T-helper 2 cell treated with Interferon-gamma antibody and Interleukin-4, amounts not matched to agents 100 ng/mL and 5 ng/mL, for 36 hours (primary cell): Measurements from ENCODE around the gene SEPTIN10. TPM values are rescaled to one million over a fixed set of nuclear protein-coding genes. Genes with fewer than 3 reads are reported as not detected.
"Not testable (repeated sequence)": the region's sequence is repeated elsewhere in the genome, so short reads cannot be mapped to it uniquely, and the experiment has no call there.

ENCODE experiments used
- intact Hi-C: fragments of 100-400 bp; cut with micrococcal nuclease; formaldehyde crosslinking; loops from one replicate; pipeline ENCODE4 v1.15.1; 2023
- total RNA-seq: library from RNA; stranded (reverse); gene quantifications from 2 replicates; pipeline ENCODE4 v1.2.3, GENCODE V29; 2022

Gene SEPTIN10
- total RNA-seq, 1 donor from 2014 or later = 0.77 TPM

DNA sequence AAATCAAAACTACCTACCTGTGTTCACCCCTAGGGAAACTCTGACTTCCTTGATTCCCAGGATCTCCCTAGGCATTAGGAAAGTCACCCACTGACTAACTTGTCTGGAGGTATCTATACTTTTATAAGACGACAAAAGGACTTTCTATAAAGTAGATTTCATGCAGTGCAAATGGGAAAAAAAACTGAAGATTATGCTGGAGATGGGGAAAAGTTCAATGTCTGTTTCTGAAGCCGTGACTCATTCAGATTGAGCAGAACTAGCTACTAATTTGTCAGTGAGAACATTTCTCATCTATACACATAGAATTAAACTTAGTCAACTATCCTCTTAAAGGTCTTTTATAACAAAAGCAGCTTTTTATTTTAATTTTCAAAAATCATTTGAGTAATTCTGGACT, 6.0 kb downstream of the SEPTIN10 start:
- intact Hi-C loops = no loop called here

DNA sequence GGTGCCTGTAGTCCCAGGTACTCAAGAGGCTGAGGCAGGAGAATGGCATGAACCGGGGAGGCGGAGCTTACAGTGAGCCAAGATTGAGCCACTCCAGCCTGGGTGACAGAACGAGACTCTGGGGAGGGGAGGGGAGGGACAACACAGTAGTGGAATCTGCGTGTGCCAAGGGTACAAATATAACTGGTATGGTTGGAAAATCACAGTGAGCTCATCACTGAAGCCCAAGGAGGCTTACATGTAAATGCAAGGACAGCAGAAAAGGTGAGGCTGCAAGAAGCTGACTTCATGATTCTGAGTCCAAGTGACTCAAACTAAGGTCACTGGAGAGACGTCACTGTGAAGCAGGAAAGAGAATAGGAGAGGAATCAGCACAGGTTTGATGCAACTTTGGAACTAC, 9.2 kb downstream of the SEPTIN10 start:
- intact Hi-C loops = no loop called here

DNA sequence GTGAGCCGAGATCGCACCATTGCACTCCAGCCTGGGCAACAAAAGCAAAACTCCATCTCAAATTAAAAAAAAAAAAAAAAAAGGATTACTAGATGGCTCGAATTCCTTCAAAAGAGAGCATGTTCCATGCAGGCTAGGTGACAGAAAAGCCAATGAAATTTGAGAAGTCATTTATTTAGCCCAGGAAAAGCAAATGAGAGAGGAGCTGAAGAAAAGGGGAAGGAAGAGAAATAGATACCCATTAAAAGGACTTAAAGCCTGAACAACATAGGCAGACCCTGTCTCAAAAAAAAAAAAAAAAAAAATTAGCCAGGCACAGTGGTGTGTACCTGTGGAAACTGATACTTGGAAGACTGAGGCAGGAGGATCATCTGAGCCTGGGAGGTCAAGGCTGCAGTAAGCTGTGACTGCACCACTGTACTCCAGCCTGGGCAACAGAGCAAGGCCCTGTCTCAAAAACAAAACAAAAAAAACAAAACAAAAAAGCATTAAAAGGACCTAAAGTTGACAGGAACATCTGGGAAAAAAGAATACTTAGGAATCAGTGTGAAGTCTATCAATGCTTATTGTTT, 11.1 kb downstream of the SEPTIN10 start:
- intact Hi-C loops = no loop called here

DNA sequence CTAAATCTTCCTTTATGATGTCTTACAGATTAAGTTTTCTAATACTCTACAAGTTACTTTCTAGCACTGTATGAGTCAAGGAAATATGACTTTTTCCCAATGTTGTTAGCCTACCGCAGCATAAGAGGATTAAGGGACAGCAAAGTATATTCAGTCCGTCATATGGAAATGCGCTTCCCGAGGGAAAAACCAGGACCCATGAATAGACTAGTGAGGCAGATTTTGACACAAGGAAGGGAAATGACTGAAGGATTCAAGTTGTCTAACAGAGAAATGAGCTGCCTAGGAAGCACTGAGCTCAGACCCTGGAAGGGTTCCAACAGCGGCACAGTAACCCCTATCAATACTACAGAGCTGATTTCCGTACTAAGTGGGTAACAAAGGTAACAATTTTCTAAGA, 12.0 kb downstream of the SEPTIN10 start:
- intact Hi-C loops = no loop called here

DNA sequence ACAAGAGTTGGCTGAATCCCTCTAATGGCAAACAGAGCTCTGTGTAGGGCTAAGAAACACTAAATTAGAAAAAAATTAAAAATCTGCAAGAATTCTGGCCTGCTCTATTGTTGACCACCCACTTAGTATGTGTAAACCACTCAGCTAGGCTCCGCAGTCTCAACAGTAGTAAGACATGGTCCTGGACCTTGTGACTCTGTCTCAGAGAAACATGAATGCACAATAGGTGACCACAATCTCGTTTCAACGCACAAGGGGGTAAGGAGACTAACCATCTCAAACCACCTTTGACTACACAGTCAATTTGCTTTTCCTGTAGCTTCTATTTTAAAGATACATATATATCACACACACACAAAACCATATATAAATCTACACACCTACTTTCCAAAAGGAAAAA, 16.5 kb downstream of the SEPTIN10 start:
- intact Hi-C loops = no loop called here

DNA sequence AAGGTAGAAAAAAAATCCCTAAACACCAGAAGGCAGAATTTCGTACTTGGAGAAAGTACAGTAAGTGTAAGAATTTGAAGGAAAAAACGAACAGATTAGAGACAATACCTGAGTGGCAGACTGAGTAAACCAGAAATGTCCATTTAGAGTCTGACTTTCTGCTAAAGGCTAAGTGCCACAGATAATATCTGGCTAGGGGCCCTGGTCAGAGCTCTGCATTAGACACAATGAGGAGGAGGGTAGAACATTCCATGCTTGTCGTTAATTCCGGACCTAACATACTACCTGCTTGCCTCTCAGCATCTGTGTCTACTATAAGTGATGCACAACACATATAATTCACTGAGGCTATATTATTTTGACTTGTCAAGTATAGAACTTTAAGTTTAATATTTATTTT, 18.1 kb downstream of the SEPTIN10 start:
- intact Hi-C loops = no loop called here

DNA sequence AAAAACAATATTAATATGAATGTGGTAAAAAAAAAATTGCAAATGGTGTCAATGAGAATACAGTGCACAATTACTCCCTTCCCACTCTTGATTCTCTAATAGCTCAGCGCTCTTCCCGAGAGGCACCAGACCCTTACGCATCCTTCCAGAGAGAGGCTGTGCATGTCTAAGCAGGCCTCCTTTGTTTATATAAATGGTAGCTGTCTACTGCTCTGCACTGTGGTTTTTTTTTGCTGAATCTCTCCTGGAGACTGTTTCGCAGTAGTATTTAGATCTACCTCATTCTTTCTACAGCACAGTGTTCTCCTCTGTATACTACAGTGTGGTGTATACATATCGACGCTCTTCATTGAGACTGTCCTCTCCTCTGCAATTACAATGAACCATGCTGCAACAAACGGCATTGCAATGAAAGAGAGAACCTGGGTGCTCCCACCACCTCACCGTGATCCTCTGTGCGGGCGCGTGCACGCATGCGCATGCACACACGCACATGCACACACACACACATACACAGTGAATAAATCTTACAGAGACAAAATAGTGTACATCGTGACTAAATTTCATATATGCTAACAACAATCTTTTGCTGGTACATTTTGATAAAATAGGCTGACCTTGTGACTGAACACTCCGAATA, 19.4 kb downstream of the SEPTIN10 start:
- intact Hi-C loops = no loop called here

DNA sequence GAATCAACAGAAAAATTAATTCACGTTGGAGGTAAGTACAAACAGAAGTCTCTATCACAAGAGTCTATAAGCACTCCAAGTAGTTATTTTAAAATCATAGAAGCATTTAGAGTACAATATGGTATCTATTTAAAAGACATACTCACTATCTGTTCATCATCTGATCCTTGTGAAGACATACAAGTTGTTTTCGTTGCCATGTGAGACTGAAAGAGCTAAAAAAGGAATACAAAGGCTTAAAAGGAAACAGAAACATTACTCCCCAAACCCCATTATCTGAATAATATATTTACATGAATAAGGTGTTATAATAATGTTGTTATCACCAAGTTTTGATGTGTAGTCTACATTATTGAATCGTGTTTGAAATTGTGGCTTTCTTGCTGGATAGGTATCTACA, 20.9 kb downstream of the SEPTIN10 start:
- intact Hi-C loops = no loop called here

DNA sequence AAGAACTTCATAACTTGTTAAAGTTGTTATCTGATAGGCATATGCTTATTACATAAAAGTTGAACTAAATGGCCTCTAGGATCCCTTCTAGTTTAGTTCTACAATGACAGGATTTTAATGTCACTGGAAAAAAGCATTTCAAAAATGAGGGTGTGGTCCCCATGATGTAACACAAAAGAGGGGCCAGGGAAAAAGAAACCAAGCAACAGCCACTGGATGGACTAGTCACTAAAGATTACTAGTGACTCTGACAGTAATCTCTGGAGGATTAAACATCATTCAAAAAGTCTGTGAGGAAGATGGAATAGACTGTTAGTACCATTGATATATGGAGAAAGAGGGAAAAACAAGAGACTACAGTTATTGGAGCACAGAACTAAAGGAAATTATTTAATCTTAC, 22.6 kb downstream of the SEPTIN10 start:
- intact Hi-C loops = no loop called here

DNA sequence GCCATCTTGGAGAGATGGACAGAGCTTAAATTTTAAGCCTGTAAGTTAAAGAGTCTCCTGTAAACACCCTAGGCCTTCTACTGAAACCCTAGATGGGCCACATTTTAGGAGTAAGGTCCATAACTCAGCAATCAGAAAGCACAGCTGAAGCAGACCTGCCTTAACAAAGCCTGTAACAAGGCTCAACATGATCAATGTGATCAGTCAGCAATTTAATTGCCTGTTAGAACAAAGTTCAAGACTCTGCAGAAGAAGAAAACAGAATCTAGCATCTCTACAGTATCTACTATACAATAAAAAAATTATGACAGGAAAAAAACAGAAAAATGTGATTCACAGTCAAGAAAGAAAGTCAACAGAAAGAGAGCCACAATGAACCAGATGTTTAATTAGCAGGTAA, 27.1 kb downstream of the SEPTIN10 start:
- intact Hi-C loops = no loop called here

DNA sequence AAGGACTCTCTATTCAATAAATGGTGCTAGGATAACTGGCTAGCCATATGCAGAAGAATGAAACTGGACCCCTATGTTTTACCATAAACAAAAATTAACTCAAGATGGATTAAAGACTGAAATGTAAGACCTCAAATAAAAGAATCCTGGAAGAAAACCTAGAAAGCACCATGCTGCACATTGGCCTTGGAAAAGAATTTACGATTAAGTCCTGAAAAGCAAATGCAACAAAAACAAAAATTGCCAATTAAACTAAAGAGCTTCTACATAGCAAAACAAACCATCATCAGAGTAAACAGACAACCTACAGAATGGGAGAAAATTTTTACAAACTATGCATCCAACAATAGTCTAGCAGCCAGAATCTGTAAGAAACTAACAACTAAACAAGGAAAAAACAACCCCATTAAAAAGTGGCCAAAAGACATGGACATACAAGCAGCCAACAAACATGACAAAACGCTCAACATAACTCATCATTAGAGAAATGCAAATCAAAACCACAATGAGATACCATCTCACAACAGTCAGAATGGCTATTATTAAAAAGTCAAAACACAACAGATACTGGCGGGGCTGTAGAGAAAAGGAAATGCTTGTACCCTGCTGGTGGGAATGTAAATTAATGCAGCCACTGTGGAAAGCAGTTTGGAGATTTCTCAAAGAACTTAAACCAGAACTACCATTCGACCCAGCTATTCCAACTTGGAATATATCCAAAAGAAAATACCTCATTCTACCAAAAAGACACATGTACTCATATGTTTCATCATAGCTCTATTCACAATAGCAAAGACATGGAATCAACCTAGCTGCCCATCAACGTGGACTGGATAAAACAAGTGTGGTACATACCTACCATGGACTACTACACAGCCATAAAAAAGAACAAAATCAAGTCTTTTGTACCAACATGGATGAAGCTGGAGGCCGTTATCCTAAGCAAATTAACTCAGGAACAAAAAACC, 30.6 kb downstream of the SEPTIN10 start:
- intact Hi-C loops = no loop called here

DNA sequence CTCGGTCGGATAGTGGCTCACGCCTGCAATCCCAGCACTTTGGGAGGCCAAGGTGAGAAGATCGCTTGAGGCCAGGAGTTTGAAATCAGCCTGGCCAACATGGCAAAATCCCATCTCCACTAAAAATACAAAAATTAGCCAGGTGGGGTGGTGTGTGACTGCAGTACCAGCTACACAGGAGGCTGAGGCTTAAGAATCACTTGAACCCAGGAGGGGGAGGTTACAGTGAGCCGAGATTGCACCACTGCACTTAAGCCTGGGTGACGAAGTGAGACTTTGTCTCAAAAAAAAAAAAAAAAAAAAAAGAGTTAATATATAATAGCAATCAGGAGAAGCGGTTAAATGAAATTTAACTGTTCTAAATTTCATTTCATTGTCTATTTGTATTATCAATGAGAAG, 36.1 kb downstream of the SEPTIN10 start:
- intact Hi-C loops = not testable (repeated sequence)

DNA sequence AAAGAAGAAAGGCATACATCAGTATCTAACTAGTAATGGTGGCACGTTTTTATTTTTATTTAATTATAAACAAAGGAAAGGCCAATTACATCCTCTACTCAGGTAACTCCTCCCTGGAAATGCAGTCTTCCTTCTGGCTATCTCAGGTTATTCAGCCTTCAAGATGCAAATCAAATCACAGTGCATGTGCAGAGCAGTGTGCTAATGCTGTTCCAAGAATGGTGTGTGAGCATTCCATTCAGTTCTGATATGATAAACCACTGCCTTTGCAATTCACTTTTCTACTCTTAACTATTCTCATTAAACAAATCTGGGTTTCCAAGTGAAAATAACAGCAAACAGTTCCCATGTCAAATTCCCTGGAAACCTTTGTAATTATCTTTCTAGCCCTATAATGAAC, 38.4 kb downstream of the SEPTIN10 start:
- intact Hi-C loops = no loop called here

DNA sequence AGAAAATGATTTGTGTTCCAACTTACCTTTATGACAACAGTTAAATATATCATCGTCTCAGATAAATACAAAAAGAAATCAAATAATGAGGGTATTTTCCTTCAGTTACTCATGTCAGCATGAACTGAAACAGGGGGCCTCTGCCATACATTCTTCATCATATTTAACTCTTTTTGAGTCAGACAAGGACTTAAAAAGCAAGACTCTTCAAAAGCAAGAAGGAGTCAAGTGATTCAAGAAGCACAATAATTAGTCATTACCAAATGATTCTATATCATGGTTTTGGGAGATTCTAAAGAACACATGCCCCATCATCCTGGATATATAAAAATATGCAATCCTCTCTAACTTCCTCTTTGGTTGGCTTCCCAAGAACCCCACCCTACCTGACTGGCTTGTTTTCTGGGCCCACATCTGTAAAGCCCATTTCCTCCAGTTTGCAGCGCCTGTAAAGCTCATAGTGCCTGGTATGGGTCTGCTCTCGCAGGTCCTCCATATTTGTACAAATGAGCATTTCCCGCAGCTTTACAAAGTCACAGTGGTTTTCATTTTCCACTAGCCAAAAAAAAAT, 49.7 kb downstream of the SEPTIN10 start:
- intact Hi-C loops = no loop called here

DNA sequence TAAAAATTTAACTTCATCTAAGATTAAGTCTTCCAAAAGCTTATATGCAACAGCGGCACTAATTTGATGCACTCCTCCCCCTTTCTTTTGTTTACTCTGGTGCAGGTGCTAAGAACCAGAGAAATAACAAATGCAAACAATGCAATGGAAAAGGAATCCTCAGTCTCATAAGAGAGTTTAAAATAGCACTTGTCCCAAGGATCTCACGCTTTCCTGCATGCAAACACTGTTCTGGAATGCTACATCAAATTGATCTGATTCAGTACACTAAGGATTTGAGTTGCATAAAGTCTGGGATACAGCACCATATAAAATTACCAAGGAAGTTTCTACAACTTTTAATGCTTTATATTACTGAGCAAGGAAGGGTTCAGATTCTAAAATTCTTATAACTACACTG, 50.5 kb downstream of the SEPTIN10 start:
- intact Hi-C loops = no loop called here

DNA sequence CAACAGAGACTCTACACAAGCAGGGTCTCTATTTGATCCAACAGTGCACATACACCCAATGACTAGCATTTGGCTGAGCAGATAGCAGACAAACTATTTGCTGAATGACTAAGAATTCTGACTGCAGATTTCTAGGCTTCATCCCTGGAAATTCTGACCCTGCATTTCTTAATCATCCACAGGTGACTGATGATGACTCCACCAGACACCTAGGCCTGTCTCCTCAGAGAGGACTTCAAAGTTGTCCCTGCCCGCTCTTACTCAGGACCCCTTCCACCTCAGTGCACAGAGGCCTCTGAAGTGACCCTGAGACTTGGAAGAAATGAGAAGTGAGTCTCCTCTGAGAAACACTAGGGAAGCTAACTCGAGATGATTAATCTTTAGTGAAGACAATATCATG, 51.3 kb downstream of the SEPTIN10 start:
- intact Hi-C loops = no loop called here

DNA sequence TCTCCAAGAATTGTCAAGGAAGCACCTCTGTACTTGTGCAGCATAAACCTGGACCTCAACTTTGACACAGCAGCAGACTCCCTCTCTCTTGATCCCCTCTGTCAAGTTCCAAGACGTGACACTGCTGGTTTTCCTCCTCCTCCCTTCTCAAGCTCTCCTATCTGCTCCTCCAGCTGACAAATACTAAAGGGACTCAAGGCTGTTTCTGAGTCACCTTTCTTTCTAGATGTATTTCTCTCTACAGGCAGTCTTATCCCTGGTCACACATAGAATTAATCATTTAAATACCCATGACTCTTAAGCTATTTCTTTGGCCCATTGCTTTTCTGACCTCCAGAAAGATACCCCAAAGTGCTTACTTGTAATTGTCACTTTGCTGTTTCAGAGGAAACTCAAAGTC, 53.5 kb downstream of the SEPTIN10 start:
- intact Hi-C loops = no loop called here

DNA sequence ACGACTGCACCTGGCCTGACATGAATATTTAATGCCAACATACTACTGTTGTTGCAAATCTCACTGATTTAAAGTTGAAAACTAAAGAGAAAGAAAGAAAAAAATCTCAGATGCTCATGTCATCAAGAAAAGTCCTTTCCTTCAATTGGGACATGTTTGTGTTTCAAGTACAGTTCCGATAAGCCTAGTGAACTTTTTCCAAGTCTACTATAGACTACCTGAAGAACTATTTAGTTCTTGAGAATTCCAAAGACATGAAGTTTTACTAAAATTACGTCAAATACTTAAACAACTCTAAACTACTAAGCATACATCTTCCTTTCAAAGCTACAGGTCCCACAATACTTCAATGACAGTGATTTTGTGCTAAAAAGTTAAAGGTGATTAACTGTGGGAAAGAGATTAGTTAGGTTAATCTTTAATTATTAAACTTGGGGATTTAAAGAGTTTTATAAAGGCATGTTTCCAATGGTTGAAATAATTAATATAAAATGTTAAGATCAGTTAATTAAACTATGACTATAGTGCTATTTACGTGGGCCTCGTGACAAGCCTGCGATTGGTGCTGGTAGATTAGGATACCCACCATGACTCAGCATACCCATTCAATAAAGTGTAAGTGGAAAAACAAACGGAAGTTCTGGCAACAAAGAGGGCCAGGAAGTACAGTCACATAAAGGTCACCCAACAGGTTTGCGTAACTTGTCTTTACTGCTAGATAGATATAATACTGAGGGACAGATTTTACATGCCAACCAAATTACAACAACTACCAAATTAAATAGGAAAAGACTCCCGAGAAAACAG, 55.5 kb downstream of the SEPTIN10 start:
- intact Hi-C loops = no loop called here

DNA sequence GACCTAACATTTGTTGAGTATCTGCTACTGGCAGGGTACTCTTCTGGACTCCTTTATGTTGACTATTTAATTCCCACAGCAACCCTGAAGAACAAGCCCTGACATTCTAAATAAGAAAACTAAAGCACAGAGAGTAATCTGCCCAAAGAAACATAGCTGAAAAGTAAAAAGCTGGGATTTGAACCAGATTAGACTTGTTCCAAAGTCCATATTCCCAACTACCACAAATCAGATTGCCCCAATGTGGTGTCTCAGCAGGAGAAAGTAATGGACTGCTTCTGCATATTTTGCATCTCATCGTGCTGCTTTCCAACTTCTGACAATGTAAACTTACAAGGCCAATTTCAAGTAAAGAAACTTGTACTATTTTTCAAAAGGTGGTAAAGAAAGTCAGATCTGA, 56.5 kb downstream of the SEPTIN10 start:
- intact Hi-C loops = no loop called here

DNA sequence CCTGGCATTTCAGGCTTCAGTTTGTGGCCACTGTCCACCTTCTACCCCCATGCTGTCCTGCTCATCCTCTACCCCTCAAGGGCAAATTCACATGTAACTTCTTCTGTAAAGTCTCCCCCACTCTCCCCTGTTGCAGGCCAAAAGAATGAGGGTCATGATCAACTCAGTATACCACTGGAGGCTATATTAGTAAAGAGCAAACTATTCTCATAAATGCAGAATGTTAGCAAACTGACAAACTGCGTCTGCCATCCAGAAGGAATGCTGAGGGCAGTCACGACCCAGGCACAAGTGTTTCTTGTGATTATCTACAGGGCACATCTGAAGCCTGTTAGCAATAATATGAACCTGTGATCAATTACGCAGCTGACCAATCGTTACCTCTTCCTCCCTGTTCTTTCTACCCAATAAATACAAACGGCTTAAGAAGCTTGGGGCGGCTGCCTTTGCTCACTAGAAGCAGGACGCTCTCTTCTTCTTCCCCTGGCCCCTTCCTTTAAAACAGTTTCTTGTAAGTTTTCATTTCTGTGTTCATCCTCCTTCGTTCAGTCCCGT, 58.3 kb downstream of the SEPTIN10 start:
- intact Hi-C loops = no loop called here

DNA sequence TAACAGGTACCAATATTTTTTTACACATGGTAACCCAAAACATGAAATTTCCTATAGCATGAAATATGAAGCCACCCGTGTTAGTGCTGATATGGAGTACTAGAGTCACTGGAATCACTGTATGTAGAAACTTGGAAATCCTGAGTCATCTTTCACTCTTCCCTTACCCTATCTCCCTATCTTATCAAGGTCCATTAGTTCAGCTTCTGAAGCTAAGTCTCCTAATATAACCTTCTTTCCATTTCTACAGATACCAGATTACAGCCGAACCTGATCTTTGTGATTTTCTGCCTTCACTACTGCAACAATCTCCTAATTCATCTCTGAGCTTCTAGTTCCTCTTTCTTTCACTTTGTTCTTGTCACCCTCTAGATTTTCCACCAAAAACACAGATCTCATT, 59.0 kb downstream of the SEPTIN10 start:
- intact Hi-C loops = no loop called here
